HL-60 (cell line): ENCODE results near the gene FNDC10.

ENCODE experiments used
- DNase-seq, 2 experiments: peaks; one replicate each; pipeline ENCODE4 v3.0.0-alpha.2; 2010 to 2020; ENCODE audit warnings: low read depth in 1 of 2, low spot score in 1 of 2
- H3K27ac ChIP-seq: fragments of 250-450 bp; sonication (Bioruptor Pico); replicated peaks from 2 replicates; pipeline ENCODE4 v1.5.1; 2020; ENCODE audit warnings: mild to moderate bottlenecking, moderate library complexity
- H3K27me3 ChIP-seq: fragments of 250-450 bp; sonication (Bioruptor Pico); 2 replicates; pipeline ENCODE4 v1.5.1; 2021; ENCODE audit warnings: mild to moderate bottlenecking, moderate library complexity; ENCODE audit not compliant: insufficient read depth, poor library complexity, severe bottlenecking
- H3K4me3 ChIP-seq: replicated peaks from 2 replicates; pipeline ENCODE4 v1.5.1; 2011; ENCODE audit warnings: mild to moderate bottlenecking, control low read depth, low read length; ENCODE audit not compliant: insufficient read depth
- CTCF ChIP-seq: IDR thresholded peaks from one replicate; pipeline ENCODE4 v1.5.1; 2011; ENCODE audit warnings: low read length, control low read depth, inconsistent platforms; ENCODE audit not compliant: insufficient read depth
- GABPA ChIP-seq: IDR thresholded peaks from 2 replicates; pipeline ENCODE4 v1.6.1; 2012; ENCODE audit warnings: low read depth
- POLR2AphosphoS5 ChIP-seq: IDR thresholded peaks from 2 replicates; pipeline ENCODE4 v1.6.1; 2012; ENCODE audit warnings: low read depth
- SPI1 ChIP-seq: IDR thresholded peaks from 2 replicates; pipeline ENCODE4 v1.6.1; 2012; ENCODE audit warnings: low read depth, mild to moderate bottlenecking, borderline replicate concordance
- TF ChIP-seq, protein P1 (sequence below): IDR thresholded peaks from 2 replicates; pipeline ENCODE4 v1.6.1; 2012; ENCODE audit warnings: low read depth; ENCODE audit not compliant: insufficient replicate concordance

FNDC10 gene

DNA sequence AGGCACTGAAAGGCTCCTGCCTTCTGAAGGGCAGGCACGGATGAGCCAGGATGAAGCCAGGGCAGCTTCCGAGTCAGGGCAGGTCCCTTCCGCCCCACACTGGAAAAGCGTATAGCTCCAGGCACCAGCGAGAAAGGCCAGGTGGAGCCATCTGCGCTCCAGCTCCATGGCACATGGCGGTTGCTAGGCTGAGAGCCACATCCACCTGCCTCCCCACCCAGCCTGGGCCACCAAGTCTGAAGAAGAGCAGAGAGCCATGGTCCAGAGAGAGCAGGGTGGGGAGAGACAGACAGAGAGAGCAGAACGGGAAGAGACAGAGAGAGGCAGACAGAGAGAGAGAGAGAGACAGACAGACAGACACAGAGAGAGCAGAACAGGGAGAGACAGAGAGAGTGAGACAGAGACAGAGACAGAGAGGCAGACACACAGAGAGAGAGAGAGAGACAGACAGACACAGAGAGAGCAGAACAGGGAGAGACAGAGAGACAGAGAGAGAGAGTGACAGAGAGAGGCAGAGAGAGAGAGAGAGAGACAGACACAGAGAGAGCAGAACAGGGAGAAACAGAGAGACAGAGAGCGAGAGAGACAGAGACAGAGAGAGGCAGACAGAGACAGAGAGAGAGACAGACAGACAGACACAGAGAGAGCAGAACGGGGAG is 5.2 kb downstream of the FNDC10 start:
- DNase-seq = no peak
- no peak overlapping the region for H3K4me3 ChIP-seq

DNA sequence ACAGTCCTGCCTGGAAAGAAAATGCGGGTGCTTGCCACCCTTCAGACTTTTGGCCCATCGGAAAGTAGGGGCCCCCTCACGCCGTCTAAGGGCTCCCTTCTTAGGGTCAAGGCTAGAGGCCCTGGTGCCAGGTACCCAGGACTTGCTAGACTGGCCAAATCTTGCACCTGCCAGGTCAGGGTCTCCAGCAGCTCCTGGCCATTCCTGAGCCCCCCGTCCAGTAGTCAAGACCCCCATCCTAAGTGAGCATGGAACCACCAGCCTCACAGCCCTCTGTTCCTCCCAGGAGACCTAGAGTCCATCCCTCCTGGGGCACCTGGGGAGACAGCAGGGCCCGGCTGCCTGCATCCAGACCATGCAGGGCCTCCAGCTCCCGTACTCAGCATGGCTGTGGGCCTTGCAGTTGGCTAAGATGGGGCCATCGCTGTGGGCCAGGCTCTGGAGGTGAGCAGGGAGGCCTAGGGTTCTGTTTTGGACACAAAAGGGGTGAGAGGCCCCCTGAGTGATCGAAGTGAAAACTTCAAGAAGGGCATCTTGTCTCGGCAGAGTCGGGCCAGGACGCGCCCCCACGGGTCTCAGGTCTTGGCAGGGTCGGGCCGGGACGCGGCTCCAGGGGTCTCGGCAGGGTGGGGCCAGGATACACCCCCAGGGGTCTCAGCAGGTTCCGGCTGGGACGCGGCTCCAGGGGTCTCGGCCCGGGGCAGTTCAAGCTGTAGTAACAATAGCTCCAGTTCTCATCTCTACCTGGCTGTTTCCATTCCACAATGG is 5.9 kb downstream of the FNDC10 start:
- TF ChIP-seq GABPA = no peak
- TF ChIP-seq POLR2AphosphoS5 = no peak
- no peak for TF ChIP-seq SPI1
- no peak for TF ChIP-seq CTCF
- TF ChIP-seq, protein P1, sequence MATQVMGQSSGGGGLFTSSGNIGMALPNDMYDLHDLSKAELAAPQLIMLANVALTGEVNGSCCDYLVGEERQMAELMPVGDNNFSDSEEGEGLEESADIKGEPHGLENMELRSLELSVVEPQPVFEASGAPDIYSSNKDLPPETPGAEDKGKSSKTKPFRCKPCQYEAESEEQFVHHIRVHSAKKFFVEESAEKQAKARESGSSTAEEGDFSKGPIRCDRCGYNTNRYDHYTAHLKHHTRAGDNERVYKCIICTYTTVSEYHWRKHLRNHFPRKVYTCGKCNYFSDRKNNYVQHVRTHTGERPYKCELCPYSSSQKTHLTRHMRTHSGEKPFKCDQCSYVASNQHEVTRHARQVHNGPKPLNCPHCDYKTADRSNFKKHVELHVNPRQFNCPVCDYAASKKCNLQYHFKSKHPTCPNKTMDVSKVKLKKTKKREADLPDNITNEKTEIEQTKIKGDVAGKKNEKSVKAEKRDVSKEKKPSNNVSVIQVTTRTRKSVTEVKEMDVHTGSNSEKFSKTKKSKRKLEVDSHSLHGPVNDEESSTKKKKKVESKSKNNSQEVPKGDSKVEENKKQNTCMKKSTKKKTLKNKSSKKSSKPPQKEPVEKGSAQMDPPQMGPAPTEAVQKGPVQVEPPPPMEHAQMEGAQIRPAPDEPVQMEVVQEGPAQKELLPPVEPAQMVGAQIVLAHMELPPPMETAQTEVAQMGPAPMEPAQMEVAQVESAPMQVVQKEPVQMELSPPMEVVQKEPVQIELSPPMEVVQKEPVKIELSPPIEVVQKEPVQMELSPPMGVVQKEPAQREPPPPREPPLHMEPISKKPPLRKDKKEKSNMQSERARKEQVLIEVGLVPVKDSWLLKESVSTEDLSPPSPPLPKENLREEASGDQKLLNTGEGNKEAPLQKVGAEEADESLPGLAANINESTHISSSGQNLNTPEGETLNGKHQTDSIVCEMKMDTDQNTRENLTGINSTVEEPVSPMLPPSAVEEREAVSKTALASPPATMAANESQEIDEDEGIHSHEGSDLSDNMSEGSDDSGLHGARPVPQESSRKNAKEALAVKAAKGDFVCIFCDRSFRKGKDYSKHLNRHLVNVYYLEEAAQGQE = no peak
- DNase-seq = no peak
- Histone ChIP-seq H3K27ac (no peak overlapping the region), H3K4me3 (no peak overlapping the region), H3K27me3 (peaks cover 8% of the 10 kb centered on the region)

More for the DNA sequence above, 5.2 kb downstream of the FNDC10 start:
- TF ChIP-seq, protein P1 = no peak
- TF ChIP-seq POLR2AphosphoS5 = no peak
- no peak for TF ChIP-seq GABPA
- no peak for TF ChIP-seq CTCF
- TF ChIP-seq SPI1 = no peak
- Histone ChIP-seq H3K27ac (no peak overlapping the region), H3K27me3 (peaks cover 8% of the 10 kb centered on the region)

- TF ChIP-seq, protein P1 = no peak
- no peak for TF ChIP-seq SPI1
- no peak for TF ChIP-seq CTCF
- TF ChIP-seq GABPA = no peak
- no peak for TF ChIP-seq POLR2AphosphoS5
Measured at GRCh38 chr1:1591452-1591851, 8.5 kb downstream of the FNDC10 start.

More at GRCh38 chr1:1591452-1591851, 8.5 kb downstream of the FNDC10 start:
- no peak overlapping the region for H3K27ac ChIP-seq
- H3K27me3 ChIP-seq = peaks cover 4% of the 10 kb centered on the region
- DNase-seq = no peak
- H3K4me3 ChIP-seq = no peak overlapping the region
